BE2C (cell line): ENCODE results near the gene FGFR1OP2.

Experiments
- DNase-seq: peaks from one replicate; pipeline ENCODE4 v3.0.0-alpha.2; 2020
- H3K27me3 ChIP-seq: fragments of 250-450 bp; sonication (Bioruptor Pico); 2 replicates; pipeline ENCODE4 v1.5.1; 2020; ENCODE audit warnings: mild to moderate bottlenecking
- H3K36me3 ChIP-seq: fragments of 250-450 bp; sonication (Bioruptor Pico); 2 replicates; pipeline ENCODE4 v1.5.1; 2020; ENCODE audit warnings: mild to moderate bottlenecking
- H3K4me1 ChIP-seq: fragments of 250-450 bp; sonication (Bioruptor Pico); 2 replicates; pipeline ENCODE4 v1.5.1; 2020
- H3K4me3 ChIP-seq: 2 replicates; pipeline ENCODE4 v1.5.1; 2011; ENCODE audit warnings: low read depth, low read length
- H3K9me3 ChIP-seq: fragments of 250-450 bp; sonication (Bioruptor Pico); 2 replicates; pipeline ENCODE4 v1.5.1; 2020
- CTCF ChIP-seq: IDR thresholded peaks from 2 replicates; pipeline ENCODE4 v1.5.1; 2012; ENCODE audit warnings: mild to moderate bottlenecking, low read depth, low read length

The FGFR1OP2 gene

GRCh38 chr12:27009881-27010301 lies 71.6 kb downstream of the FGFR1OP2 start:
- TF ChIP-seq CTCF: no peak
- no peaks in the 10 kb centered on the region for H3K36me3 ChIP-seq
- H3K9me3 ChIP-seq: no peaks in the 10 kb centered on the region
- no peaks in the 10 kb centered on the region; the same call in none of the 2 replicates for H3K4me1 ChIP-seq
- no peaks in the 10 kb centered on the region for H3K27me3 ChIP-seq
- DNase-seq: no peak
- no peak overlapping the region for H3K4me3 ChIP-seq

- no peak overlapping the region for H3K4me3 ChIP-seq
- no peak for TF ChIP-seq CTCF
- H3K4me1 ChIP-seq: peaks cover 1% of the 10 kb centered on the region; the same call in 1 of the 2 replicates
- no peaks in the 10 kb centered on the region for H3K9me3 ChIP-seq
- H3K27me3 ChIP-seq: no peaks in the 10 kb centered on the region
- no peaks in the 10 kb centered on the region for H3K36me3 ChIP-seq
- no peak for DNase-seq
Measured at GRCh38 chr12:27012239-27012981, 74.1 kb downstream of the FGFR1OP2 start.

DNA sequence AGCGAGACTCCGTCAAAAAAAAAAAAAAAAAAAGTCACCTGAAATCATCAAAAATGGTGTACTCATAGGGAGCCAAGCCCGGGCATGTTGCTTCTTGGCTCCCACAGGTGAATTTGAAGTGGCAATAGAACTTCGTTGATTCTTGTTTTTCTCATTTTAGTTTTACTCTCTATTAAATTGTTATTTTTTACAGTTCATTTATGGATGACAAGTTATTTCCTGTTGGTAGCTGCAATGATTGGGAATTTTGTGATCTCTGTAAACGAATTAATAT lies 74.6 kb downstream of the FGFR1OP2 start:
- TF ChIP-seq CTCF: no peak
- Histone ChIP-seq H3K4me3 (no peak overlapping the region), H3K27me3 (no peaks in the 10 kb centered on the region)

GRCh38 chr12:27013611-27014084 lies 75.4 kb downstream of the FGFR1OP2 start:
- Histone ChIP-seq H3K4me1 (peaks cover 3% of the 10 kb centered on the region; the same call in 1 of the 2 replicates), H3K4me3 (peak overlapping the region; percentile 95), H3K36me3 (no peaks in the 10 kb centered on the region), H3K9me3 (no peaks in the 10 kb centered on the region), H3K27me3 (no peaks in the 10 kb centered on the region)
- TF ChIP-seq CTCF: no peak
- no peak for DNase-seq

More for the DNA sequence above, 74.6 kb downstream of the FGFR1OP2 start:
- Histone ChIP-seq H3K4me1 (peaks cover 3% of the 10 kb centered on the region; the same call in 1 of the 2 replicates), H3K9me3 (no peaks in the 10 kb centered on the region), H3K36me3 (no peaks in the 10 kb centered on the region)
- no peak for DNase-seq

GRCh38 chr12:27014085-27014858 lies 76.0 kb downstream of the FGFR1OP2 start, which contains the start of gene TM7SF3:
Gene TM7SF3, minus strand, starts transcription at chr12:27014384. Its CDS starts 216 bp downstream, at chr12:27014168.
- peak; percentile 95 for DNase-seq
- Histone ChIP-seq H3K27me3 (no peaks in the 10 kb centered on the region), H3K4me1 (peaks cover 3% of the 10 kb centered on the region; the same call in 1 of the 2 replicates), H3K36me3 (no peaks in the 10 kb centered on the region), H3K4me3 (peak within 1 kb of the TSS; percentile 95), H3K9me3 (no peaks in the 10 kb centered on the region)
- TF ChIP-seq CTCF: peak; percentile 75
